Left ventricle myocardium inferior (tissue), 1 donor: ENCODE measurements around the gene UBA52. TPM values are rescaled to one million over a fixed set of nuclear protein-coding genes. Genes with fewer than 3 reads are reported as not detected.

ENCODE experiments used
- DNase-seq: peaks from one replicate; pipeline ENCODE4 v3.0.0-alpha.2; 2020
- H3K27ac ChIP-seq: fragments of 200-600 bp; replicated peaks from 2 replicates; pipeline ENCODE4 v1.8.0; 2021
- H3K27me3 ChIP-seq: fragments of 200-600 bp; 2 replicates; pipeline ENCODE4 v1.8.0; 2021; ENCODE audit warnings: low read depth
- H3K36me3 ChIP-seq: fragments of 200-600 bp; 2 replicates; pipeline ENCODE4 v1.8.0; 2021
- H3K4me1 ChIP-seq: fragments of 200-600 bp; 2 replicates; pipeline ENCODE4 v1.8.0; 2021
- H3K4me3 ChIP-seq: fragments of 200-600 bp; 2 replicates; pipeline ENCODE4 v1.8.0; 2021; ENCODE audit warnings: mild to moderate bottlenecking, moderate library complexity
- H3K9me3 ChIP-seq: fragments of 200-600 bp; replicated peaks from 2 replicates; pipeline ENCODE4 v1.8.0; 2021
- intact Hi-C: fragments of 100-400 bp; cut with micrococcal nuclease; formaldehyde crosslinking; loops from one replicate; pipeline ENCODE4 v1.11.0; 2022
- total RNA-seq: library from RNA; stranded (reverse); fragmentation: NEBNext Ultra II Directional; extraction: Animal tissue kit (Norgen Biotek cat#: 25700); gene quantifications from one replicate; pipeline ENCODE4 v1.2.1, GENCODE V29; 2021
- TF ChIP-seq, protein P1 (sequence below): fragments of 200-600 bp; IDR thresholded peaks from 2 replicates; pipeline ENCODE4 v1.8.0; 2021; ENCODE audit warnings: antibody characterized with exemption, mild to moderate bottlenecking, borderline replicate concordance
- donor health status: DM: no; HTN: yes; CAD: no; lungs with severe emphysema.

UBA52 gene
- total RNA-seq, 1 donor from 2014 or later, result 643 TPM

GRCh38 chr19:18608102-18608804, 36.6 kb downstream of the UBA52 start:
- no peak overlapping the region for H3K27ac ChIP-seq
- no peaks in the 10 kb centered on the region for H3K9me3 ChIP-seq
- DNase-seq, result no peak
- intact Hi-C loops, result no loop called here
- H3K27me3 ChIP-seq, result peaks cover 96% of the 10 kb centered on the region
- H3K4me3 ChIP-seq, result peak overlapping the region; percentile 53
- TF ChIP-seq, protein P1, sequence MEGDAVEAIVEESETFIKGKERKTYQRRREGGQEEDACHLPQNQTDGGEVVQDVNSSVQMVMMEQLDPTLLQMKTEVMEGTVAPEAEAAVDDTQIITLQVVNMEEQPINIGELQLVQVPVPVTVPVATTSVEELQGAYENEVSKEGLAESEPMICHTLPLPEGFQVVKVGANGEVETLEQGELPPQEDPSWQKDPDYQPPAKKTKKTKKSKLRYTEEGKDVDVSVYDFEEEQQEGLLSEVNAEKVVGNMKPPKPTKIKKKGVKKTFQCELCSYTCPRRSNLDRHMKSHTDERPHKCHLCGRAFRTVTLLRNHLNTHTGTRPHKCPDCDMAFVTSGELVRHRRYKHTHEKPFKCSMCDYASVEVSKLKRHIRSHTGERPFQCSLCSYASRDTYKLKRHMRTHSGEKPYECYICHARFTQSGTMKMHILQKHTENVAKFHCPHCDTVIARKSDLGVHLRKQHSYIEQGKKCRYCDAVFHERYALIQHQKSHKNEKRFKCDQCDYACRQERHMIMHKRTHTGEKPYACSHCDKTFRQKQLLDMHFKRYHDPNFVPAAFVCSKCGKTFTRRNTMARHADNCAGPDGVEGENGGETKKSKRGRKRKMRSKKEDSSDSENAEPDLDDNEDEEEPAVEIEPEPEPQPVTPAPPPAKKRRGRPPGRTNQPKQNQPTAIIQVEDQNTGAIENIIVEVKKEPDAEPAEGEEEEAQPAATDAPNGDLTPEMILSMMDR, result no peak
- H3K4me1 ChIP-seq, result peaks cover 74% of the 10 kb centered on the region
- no peaks in the 10 kb centered on the region for H3K36me3 ChIP-seq

GRCh38 chr19:18608805-18609716, 37.4 kb downstream of the UBA52 start:
- H3K4me1 ChIP-seq, result peaks cover 71% of the 10 kb centered on the region
- H3K4me3 ChIP-seq, result no peak overlapping the region
- TF ChIP-seq, protein P1, result no peak
- intact Hi-C loops, result no loop called here
- H3K27me3 ChIP-seq, result peaks cover 96% of the 10 kb centered on the region
- no peak for DNase-seq
- H3K9me3 ChIP-seq, result no peaks in the 10 kb centered on the region
- no peak overlapping the region for H3K27ac ChIP-seq
- no peaks in the 10 kb centered on the region for H3K36me3 ChIP-seq

GRCh38 chr19:18609717-18610051, 38.0 kb downstream of the UBA52 start:
- TF ChIP-seq, protein P1, result no peak
- intact Hi-C loops, result no loop called here
- DNase-seq, result no peak
- Histone ChIP-seq H3K4me1 (peaks cover 66% of the 10 kb centered on the region), H3K36me3 (no peaks in the 10 kb centered on the region), H3K9me3 (no peaks in the 10 kb centered on the region), H3K27me3 (peaks cover 96% of the 10 kb centered on the region), H3K4me3 (no peak overlapping the region), H3K27ac (no peak overlapping the region)

- TF ChIP-seq, protein P1, result no peak
- Histone ChIP-seq H3K4me3 (no peak overlapping the region), H3K27me3 (peaks cover 96% of the 10 kb centered on the region), H3K27ac (no peak overlapping the region), H3K4me1 (peaks cover 64% of the 10 kb centered on the region), H3K9me3 (no peaks in the 10 kb centered on the region), H3K36me3 (no peaks in the 10 kb centered on the region)
- intact Hi-C loops, result no loop called here
- no peak for DNase-seq
Observed at GRCh38 chr19:18610245-18610555, 38.5 kb downstream of the UBA52 start.

GRCh38 chr19:18610556-18611326, 39.1 kb downstream of the UBA52 start:
- intact Hi-C loops, result no loop called here
- H3K36me3 ChIP-seq, result no peaks in the 10 kb centered on the region
- peaks cover 96% of the 10 kb centered on the region for H3K27me3 ChIP-seq
- H3K4me3 ChIP-seq, result peak overlapping the region; percentile 33
- no peak overlapping the region for H3K27ac ChIP-seq
- no peaks in the 10 kb centered on the region for H3K9me3 ChIP-seq
- H3K4me1 ChIP-seq, result peaks cover 58% of the 10 kb centered on the region
- TF ChIP-seq, protein P1, result no peak
- no peak for DNase-seq
